Activated naive CD8-positive, alpha-beta T cell (primary cell): Measurements from ENCODE around the gene SLC9A5.
A peak's percentile ranks its signal among the peaks of the same experiment; 100 is the strongest.

Experiments used
- H3K27ac Mint-ChIP-seq: one replicate; pipeline ENCODE4 v1.8.0; 2021; ENCODE audit warnings: mixed read lengths
- H3K27me3 Mint-ChIP-seq: one replicate; pipeline ENCODE4 v1.8.0; 2021; ENCODE audit warnings: mixed read lengths
- H3K36me3 Mint-ChIP-seq: one replicate; pipeline ENCODE4 v1.8.0; 2021; ENCODE audit warnings: mixed read lengths
- H3K4me1 Mint-ChIP-seq: one replicate; pipeline ENCODE4 v1.8.0; 2021; ENCODE audit warnings: low read depth, mixed read lengths
- H3K4me3 Mint-ChIP-seq: one replicate; pipeline ENCODE4 v1.8.0; 2021; ENCODE audit warnings: mild to moderate bottlenecking, mixed read lengths
- H3K9me3 Mint-ChIP-seq: one replicate; pipeline ENCODE4 v1.8.0; 2021; ENCODE audit warnings: low read depth, mixed read lengths

Gene SLC9A5, protein sequence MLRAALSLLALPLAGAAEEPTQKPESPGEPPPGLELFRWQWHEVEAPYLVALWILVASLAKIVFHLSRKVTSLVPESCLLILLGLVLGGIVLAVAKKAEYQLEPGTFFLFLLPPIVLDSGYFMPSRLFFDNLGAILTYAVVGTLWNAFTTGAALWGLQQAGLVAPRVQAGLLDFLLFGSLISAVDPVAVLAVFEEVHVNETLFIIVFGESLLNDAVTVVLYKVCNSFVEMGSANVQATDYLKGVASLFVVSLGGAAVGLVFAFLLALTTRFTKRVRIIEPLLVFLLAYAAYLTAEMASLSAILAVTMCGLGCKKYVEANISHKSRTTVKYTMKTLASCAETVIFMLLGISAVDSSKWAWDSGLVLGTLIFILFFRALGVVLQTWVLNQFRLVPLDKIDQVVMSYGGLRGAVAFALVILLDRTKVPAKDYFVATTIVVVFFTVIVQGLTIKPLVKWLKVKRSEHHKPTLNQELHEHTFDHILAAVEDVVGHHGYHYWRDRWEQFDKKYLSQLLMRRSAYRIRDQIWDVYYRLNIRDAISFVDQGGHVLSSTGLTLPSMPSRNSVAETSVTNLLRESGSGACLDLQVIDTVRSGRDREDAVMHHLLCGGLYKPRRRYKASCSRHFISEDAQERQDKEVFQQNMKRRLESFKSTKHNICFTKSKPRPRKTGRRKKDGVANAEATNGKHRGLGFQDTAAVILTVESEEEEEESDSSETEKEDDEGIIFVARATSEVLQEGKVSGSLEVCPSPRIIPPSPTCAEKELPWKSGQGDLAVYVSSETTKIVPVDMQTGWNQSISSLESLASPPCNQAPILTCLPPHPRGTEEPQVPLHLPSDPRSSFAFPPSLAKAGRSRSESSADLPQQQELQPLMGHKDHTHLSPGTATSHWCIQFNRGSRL

GRCh38 chr16:67248401-67249177 is at the start of gene SLC9A5:
SLC9A5 (plus strand) TSS chr16:67248979; CDS start chr16:67249015, 36 bp downstream.
- Mint-ChIP-seq H3K4me3 (peak within 1 kb of the TSS; percentile 87), H3K4me1 (peaks cover 36% of the 10 kb centered on the region), H3K36me3 (no peaks in the 10 kb centered on the region), H3K27me3 (no peaks in the 10 kb centered on the region), H3K9me3 (no peaks in the 10 kb centered on the region), H3K27ac (peak within 1 kb of the TSS; percentile 86)

DNA sequence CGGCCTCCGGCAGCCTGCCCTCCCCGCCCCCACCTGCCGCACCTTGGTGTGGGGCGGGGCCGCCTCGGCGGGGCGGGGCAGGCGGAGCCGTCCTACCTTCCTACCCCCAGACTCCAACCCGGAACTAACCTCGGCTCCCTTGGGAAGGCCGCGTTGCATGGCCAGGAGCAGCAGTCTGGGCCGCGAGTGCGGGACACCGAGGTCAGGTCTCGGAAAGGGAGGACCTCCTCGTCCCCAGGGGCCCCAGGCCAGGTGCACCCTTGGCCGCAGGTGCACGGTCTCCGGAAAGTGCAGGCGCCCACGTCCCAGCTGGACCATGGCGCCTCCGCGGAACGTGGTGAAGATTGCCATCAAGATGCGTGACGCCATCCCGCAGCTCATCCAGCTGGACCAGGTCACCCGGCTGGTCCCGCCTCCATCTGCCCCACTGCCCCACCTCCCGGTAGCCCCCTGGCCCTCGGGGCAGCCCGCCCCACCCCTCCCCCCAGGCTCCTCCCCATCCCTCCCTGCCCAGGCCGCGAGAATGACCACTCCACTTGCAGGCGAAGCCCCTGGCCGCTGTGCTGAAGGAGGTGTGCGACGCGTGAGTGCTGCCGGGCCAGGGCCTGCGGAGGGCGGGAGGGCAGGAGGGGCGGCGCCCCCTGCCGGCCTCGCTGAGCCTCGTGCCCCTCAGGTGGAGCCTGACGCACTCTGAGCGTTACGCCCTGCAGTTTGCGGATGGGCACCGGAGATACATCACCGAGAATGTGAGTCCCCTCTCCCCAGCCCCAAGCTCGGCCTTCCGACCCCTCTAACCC is 49.6 kb upstream of the SLC9A5 start, which contains the start of gene ELMO3:
TSS of gene ELMO3 (plus strand) at position 121 of the 797 bp plus-strand sequence. CDS start at position 317, 196 bp downstream.
- Mint-ChIP-seq H3K9me3 (no peaks in the 10 kb centered on the region), H3K4me3 (no peak within 1 kb of the TSS), H3K36me3 (no peaks in the 10 kb centered on the region), H3K4me1 (peaks cover 13% of the 10 kb centered on the region), H3K27me3 (no peaks in the 10 kb centered on the region), H3K27ac (no peak within 1 kb of the TSS)

- no peaks in the 10 kb centered on the region for H3K9me3 Mint-ChIP-seq
- H3K4me3 Mint-ChIP-seq: no peak overlapping the region
- H3K27ac Mint-ChIP-seq: no peak overlapping the region
- H3K4me1 Mint-ChIP-seq: peaks cover 13% of the 10 kb centered on the region
- H3K36me3 Mint-ChIP-seq: no peaks in the 10 kb centered on the region
- no peaks in the 10 kb centered on the region for H3K27me3 Mint-ChIP-seq
These were observed 49.0 kb upstream of the SLC9A5 start for GRCh38 chr16:67199808-67200198.

GRCh38 chr16:67200491-67200890 is 48.3 kb upstream of the SLC9A5 start:
- Mint-ChIP-seq H3K4me3 (no peak overlapping the region), H3K27ac (no peak overlapping the region), H3K27me3 (no peaks in the 10 kb centered on the region), H3K9me3 (no peaks in the 10 kb centered on the region), H3K36me3 (no peaks in the 10 kb centered on the region), H3K4me1 (peaks cover 12% of the 10 kb centered on the region)

GRCh38 chr16:67201411-67202345 is 47.1 kb upstream of the SLC9A5 start:
- Mint-ChIP-seq H3K4me3 (no peak overlapping the region), H3K27ac (no peak overlapping the region), H3K9me3 (no peaks in the 10 kb centered on the region), H3K36me3 (no peaks in the 10 kb centered on the region), H3K27me3 (no peaks in the 10 kb centered on the region), H3K4me1 (peaks cover 3% of the 10 kb centered on the region)

- no peak overlapping the region for H3K4me3 Mint-ChIP-seq
- no peaks in the 10 kb centered on the region for H3K9me3 Mint-ChIP-seq
- no peak overlapping the region for H3K27ac Mint-ChIP-seq
- no peaks in the 10 kb centered on the region for H3K36me3 Mint-ChIP-seq
- H3K27me3 Mint-ChIP-seq: no peaks in the 10 kb centered on the region
- H3K4me1 Mint-ChIP-seq: no peaks in the 10 kb centered on the region
These were observed 46.4 kb upstream of the SLC9A5 start for GRCh38 chr16:67202426-67202825.

DNA sequence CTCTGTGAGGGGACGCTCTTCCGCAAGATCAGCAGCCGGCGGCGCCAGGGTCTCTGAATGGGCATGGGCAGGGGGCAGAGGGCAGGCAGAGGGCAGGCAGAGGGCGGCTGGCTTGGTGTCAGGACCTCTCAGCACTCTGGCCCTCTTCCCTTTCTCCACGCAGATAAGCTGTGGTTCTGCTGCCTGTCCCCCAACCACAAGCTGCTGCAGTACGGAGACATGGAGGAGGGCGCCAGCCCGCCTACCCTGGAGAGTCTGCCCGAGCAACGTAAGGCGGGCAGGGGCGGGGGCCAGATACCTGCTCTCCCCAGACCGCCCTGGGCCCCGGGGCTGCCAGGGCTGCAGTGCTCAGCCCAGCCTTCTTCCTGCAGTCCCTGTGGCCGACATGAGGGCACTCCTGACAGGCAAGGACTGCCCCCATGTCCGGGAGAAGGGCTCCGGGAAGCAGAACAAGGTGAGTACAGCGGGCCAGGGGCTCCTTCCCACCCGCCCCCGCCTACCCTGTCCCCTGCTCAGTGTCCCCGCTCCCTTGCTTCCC is 45.8 kb upstream of the SLC9A5 start:
- no peaks in the 10 kb centered on the region for H3K36me3 Mint-ChIP-seq
- no peak overlapping the region for H3K27ac Mint-ChIP-seq
- no peaks in the 10 kb centered on the region for H3K4me1 Mint-ChIP-seq
- H3K27me3 Mint-ChIP-seq: no peaks in the 10 kb centered on the region
- no peak overlapping the region for H3K4me3 Mint-ChIP-seq
- no peaks in the 10 kb centered on the region for H3K9me3 Mint-ChIP-seq

DNA sequence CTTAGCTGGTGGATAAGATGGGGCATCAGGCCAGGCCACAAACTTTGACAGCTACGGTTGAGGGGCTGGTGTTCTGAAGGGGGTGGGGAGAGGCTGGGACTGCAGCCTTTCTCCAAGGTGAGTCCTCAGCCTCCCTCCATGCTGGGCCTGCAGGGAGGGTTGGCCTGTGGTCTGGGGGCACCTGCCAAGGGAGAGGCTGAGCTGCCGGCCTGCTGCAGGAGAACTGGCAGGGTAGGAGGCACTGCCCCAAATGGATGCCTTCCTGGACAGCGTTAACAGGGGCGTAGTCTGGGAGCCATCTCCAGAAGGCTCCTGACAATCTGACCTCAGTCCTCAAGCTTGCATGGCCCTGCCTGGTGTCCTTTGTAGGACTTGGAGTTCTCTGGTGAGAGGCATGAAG is 44.7 kb upstream of the SLC9A5 start:
- peak overlapping the region; percentile 22 for H3K27ac Mint-ChIP-seq
- no peaks in the 10 kb centered on the region for H3K36me3 Mint-ChIP-seq

GRCh38 chr16:67206129-67206837 is 42.5 kb upstream of the SLC9A5 start:
- Mint-ChIP-seq H3K9me3 (no peaks in the 10 kb centered on the region), H3K4me3 (no peak overlapping the region), H3K27ac (no peak overlapping the region), H3K36me3 (no peaks in the 10 kb centered on the region), H3K4me1 (no peaks in the 10 kb centered on the region), H3K27me3 (no peaks in the 10 kb centered on the region)

More for the DNA sequence above, 44.7 kb upstream of the SLC9A5 start:
- H3K27me3 Mint-ChIP-seq: no peaks in the 10 kb centered on the region
- no peaks in the 10 kb centered on the region for H3K4me1 Mint-ChIP-seq
- H3K9me3 Mint-ChIP-seq: no peaks in the 10 kb centered on the region
- H3K4me3 Mint-ChIP-seq: no peak overlapping the region

GRCh38 chr16:67206838-67207248 is 41.9 kb upstream of the SLC9A5 start:
- no peaks in the 10 kb centered on the region for H3K36me3 Mint-ChIP-seq
- no peaks in the 10 kb centered on the region for H3K27me3 Mint-ChIP-seq
- H3K27ac Mint-ChIP-seq: no peak overlapping the region
- no peaks in the 10 kb centered on the region for H3K9me3 Mint-ChIP-seq
- H3K4me1 Mint-ChIP-seq: no peaks in the 10 kb centered on the region
- H3K4me3 Mint-ChIP-seq: no peak overlapping the region

GRCh38 chr16:67207249-67208091 is 41.3 kb upstream of the SLC9A5 start:
- Mint-ChIP-seq H3K36me3 (no peaks in the 10 kb centered on the region), H3K9me3 (no peaks in the 10 kb centered on the region), H3K4me3 (no peak overlapping the region), H3K4me1 (no peaks in the 10 kb centered on the region), H3K27me3 (no peaks in the 10 kb centered on the region), H3K27ac (no peak overlapping the region)
